H54 (cell line): ENCODE measurements around the gene TTC19.

ENCODE experiments used
- DNase-seq: peaks from one replicate; pipeline ENCODE4 v3.0.0; 2011; ENCODE audit warnings: low spot score, mixed read lengths; ENCODE audit not compliant: insufficient read length
- FAIRE-seq: peaks from 3 replicates; lab custom pipeline; 2011; peaks lifted over from hg19 to GRCh38; lab: Jason Lieb, UNC
- POLR2A ChIP-seq: IDR thresholded peaks from 2 replicates; pipeline ENCODE4 v1.6.1; 2011; ENCODE audit warnings: low read depth, mild to moderate bottlenecking, low read length

Gene TTC19

DNA sequence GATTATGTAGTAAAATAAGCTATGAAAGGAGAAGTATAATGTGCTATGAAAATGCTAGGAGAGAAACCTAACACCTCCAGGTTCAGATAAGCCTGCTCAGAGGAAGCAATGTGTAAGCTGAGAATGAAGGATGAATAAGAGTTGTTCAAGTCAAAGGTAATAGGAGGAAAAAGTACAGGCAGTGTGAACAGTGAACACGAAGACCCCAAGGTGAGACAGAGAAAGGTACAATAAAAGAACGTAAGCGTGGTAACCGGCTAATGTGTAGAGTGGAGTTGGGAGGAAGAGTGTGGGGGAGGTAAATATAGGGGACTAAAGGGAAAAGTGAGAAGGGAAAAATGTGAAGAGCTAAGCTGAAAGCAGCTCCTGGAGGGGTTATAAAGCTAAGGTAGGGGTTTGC, 74.2 kb downstream of the TTC19 start:
- FAIRE-seq (no peak), DNase-seq (no peak)
- no peak for TF ChIP-seq POLR2A

DNA sequence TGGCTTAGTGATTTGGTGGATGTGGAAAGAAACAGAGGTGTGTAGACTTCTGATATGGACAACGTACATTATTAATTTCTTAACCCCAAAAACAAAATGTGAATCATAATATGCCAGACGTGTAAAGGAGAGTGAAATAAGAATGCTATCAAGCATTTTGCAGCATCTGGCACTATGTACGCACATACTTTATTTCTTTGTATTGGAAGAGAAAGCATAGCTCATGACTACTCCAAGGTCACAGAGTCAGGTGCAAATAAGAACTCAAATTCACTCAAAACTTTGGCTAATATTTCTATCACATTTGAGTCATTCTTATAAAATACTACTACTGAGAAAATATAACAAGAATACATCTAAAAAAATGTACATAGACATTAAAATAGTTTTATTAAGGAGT, 74.8 kb downstream of the TTC19 start:
- no peak for TF ChIP-seq POLR2A
- DNase-seq (no peak), FAIRE-seq (no peak)

DNA sequence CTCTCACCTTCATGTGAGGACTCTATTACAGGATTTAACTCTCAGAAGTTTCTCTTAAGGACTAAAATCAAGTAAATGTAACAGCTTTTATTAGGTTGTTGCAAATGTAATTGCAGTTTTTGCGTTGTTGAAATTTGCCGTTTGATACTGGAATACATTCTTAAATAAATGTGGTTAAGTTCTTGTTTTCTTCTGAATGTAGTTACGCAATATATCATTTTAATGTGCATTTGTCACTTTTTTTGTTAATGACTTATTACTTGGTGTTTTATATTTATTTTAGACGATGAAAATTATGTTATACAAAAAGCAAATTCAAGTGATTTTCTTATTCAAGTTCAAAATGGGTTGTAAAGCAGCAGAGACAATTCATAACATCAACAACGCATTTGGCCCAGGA, 76.3 kb downstream of the TTC19 start:
- DNase-seq, result no peak
- FAIRE-seq, result no peak
- no peak for TF ChIP-seq POLR2A
